HG02981 (cell line): ENCODE measurements around the gene CFAP99.
"Not testable (repeated sequence)": the region's sequence is repeated elsewhere in the genome, so short reads cannot be mapped to it uniquely, and the experiment has no call there.

Source experiments
- ATAC-seq: cut with Tn5 transposase; IDR thresholded peaks from one replicate; pipeline ENCODE4 v1.9.1; 2021; ENCODE audit warnings: mild to moderate bottlenecking, moderate library complexity; ENCODE audit not compliant: unreplicated experiment

Gene CFAP99

GRCh38 chr4:2427383-2428334 lies 8.9 kb downstream of the CFAP99 start:
- ATAC-seq = no peak

GRCh38 chr4:2428496-2429213 lies 9.9 kb downstream of the CFAP99 start:
- no peak for ATAC-seq

- not testable (repeated sequence) for ATAC-seq
Observed at GRCh38 chr4:2429945-2430757, 11.4 kb downstream of the CFAP99 start.

GRCh38 chr4:2432004-2432403 lies 13.2 kb downstream of the CFAP99 start:
- no peak for ATAC-seq

- ATAC-seq = no peak
Observed at GRCh38 chr4:2432991-2433530, 14.3 kb downstream of the CFAP99 start.

GRCh38 chr4:2433609-2434350 lies 15.0 kb downstream of the CFAP99 start:
- ATAC-seq = no peak

- no peak for ATAC-seq
Observed at GRCh38 chr4:2434420-2434819, 15.7 kb downstream of the CFAP99 start.

- ATAC-seq = no peak
Observed at GRCh38 chr4:2436301-2436700, 17.5 kb downstream of the CFAP99 start.

- no peak for ATAC-seq
Observed at GRCh38 chr4:2436761-2437474, 18.2 kb downstream of the CFAP99 start.

- no peak for ATAC-seq
Observed at GRCh38 chr4:2437475-2438215, 18.9 kb downstream of the CFAP99 start.

GRCh38 chr4:2438822-2439718 lies 20.3 kb downstream of the CFAP99 start:
- no peak for ATAC-seq

- peak; percentile 82 for ATAC-seq
Observed at GRCh38 chr4:2441393-2442174, 22.8 kb downstream of the CFAP99 start.

- no peak for ATAC-seq
Observed at GRCh38 chr4:2442175-2442993, 23.6 kb downstream of the CFAP99 start.

GRCh38 chr4:2443061-2443730 lies 24.4 kb downstream of the CFAP99 start:
- ATAC-seq = no peak

GRCh38 chr4:2443956-2444740 lies 25.4 kb downstream of the CFAP99 start:
- no peak for ATAC-seq
